Measurements from ENCODE around the gene TMPRSS15.

The TMPRSS15 gene

GRCh38 chr21:18424276-18424675 is 20.7 kb upstream of the TMPRSS15 start:
- no peak for TF ChIP-seq FOXK2 (IDR thresholded peaks at IDR 0.05)
- TF ChIP-seq FOXM1 (IDR thresholded peaks at IDR 0.05; ENCODE audit: borderline replicate concordance), result no peak
- TF ChIP-seq ZNF384 (IDR thresholded peaks at IDR 0.05), result no peak
- no peak for TF ChIP-seq NFRKB (IDR thresholded peaks at IDR 0.05)
- no peak for TF ChIP-seq FOXA1 (IDR thresholded peaks at IDR 0.05)
- TF ChIP-seq ELF4 (IDR thresholded peaks at IDR 0.05), result no peak
- no peak for TF ChIP-seq CTBP1 (IDR thresholded peaks at IDR 0.05; ENCODE audit: borderline replicate concordance)
- no peak for TF ChIP-seq TARDBP (IDR thresholded peaks at IDR 0.05)
- ChIA-PET POLR2A (no interaction called here), CTCF (no interaction called here)
- DNase-seq (ENCODE audit: extremely low spot score), result no peak

GRCh38 chr21:18417141-18417790 is 13.7 kb upstream of the TMPRSS15 start:
- ChIA-PET POLR2A (no interaction called here), CTCF (no interaction called here)
- TF ChIP-seq FOXA1 (IDR thresholded peaks at IDR 0.05) (no peak), ZNF384 (IDR thresholded peaks at IDR 0.05) (no peak), HDGF (IDR thresholded peaks at IDR 0.05; ENCODE audit: borderline replicate concordance) (no peak), NFRKB (IDR thresholded peaks at IDR 0.05) (no peak), LEF1 (IDR thresholded peaks at IDR 0.05; ENCODE audit: borderline replicate concordance) (no peak), ELF4 (IDR thresholded peaks at IDR 0.05) (no peak)
- DNase-seq (ENCODE audit: extremely low spot score), result no peak

GRCh38 chr21:18411565-18411964 is 8.0 kb upstream of the TMPRSS15 start:
- ChIA-PET CTCF (no interaction called here), POLR2A (no interaction called here)
- no peak for TF ChIP-seq LEF1 (IDR thresholded peaks at IDR 0.05; ENCODE audit: borderline replicate concordance)
- TF ChIP-seq FOXK2 (IDR thresholded peaks at IDR 0.05), result no peak
- no peak for TF ChIP-seq ARNT (IDR thresholded peaks at IDR 0.05)
- no peak for TF ChIP-seq FOXA1 (IDR thresholded peaks at IDR 0.05)
- no peak for TF ChIP-seq FOXM1 (IDR thresholded peaks at IDR 0.05; ENCODE audit: borderline replicate concordance)
- no peak for TF ChIP-seq SUZ12 (IDR thresholded peaks at IDR 0.05)
- no peak for TF ChIP-seq TARDBP (IDR thresholded peaks at IDR 0.05)
- no peak for TF ChIP-seq HDGF (IDR thresholded peaks at IDR 0.05; ENCODE audit: borderline replicate concordance)
- TF ChIP-seq NFRKB (IDR thresholded peaks at IDR 0.05), result no peak
- no peak for TF ChIP-seq L3MBTL2 (conservative IDR thresholded peaks at IDR 0.05)
- TF ChIP-seq BHLHE40 (IDR thresholded peaks at IDR 0.05; ENCODE audit: borderline replicate concordance), result no peak
- TF ChIP-seq SP1 (IDR thresholded peaks at IDR 0.05), result no peak
- no peak for TF ChIP-seq PKNOX1 (IDR thresholded peaks at IDR 0.05)
- TF ChIP-seq ELF4 (IDR thresholded peaks at IDR 0.05), result no peak
- TF ChIP-seq CTBP1 (IDR thresholded peaks at IDR 0.05; ENCODE audit: borderline replicate concordance), result no peak
- TF ChIP-seq ZNF384 (IDR thresholded peaks at IDR 0.05), result no peak
- no peak for DNase-seq (ENCODE audit: extremely low spot score)

DNA sequence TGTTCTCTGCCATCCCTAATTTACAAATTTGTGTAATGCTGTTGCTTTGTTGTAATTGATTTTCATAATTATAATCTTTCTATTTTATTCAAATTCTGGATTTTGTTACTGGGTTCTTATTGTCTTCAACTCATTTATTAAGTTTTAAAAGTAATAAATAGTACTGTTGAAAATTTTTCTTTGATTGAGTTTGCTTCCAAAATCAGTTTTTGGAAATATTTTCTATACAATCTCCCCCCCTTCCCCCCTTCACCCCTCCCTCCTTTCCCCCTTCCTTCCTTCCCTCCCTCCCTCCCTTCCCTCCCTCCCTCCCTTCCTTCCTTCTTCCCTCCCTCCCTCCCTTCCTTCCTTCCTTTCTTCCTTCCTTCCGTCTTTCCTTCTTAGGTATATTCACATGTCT is 6.0 kb upstream of the TMPRSS15 start:
- DNase-seq (ENCODE audit: extremely low spot score), result no peak
- ChIA-PET POLR2A (no interaction called here), CTCF (no interaction called here)
- no peak for TF ChIP-seq NFRKB (IDR thresholded peaks at IDR 0.05)
- TF ChIP-seq CTBP1 (IDR thresholded peaks at IDR 0.05; ENCODE audit: borderline replicate concordance), result no peak
- TF ChIP-seq ARNT (IDR thresholded peaks at IDR 0.05), result no peak
- no peak for TF ChIP-seq LEF1 (IDR thresholded peaks at IDR 0.05; ENCODE audit: borderline replicate concordance)
- no peak for TF ChIP-seq ZNF384 (IDR thresholded peaks at IDR 0.05)
- TF ChIP-seq FOXK2 (IDR thresholded peaks at IDR 0.05), result no peak
- TF ChIP-seq HDGF (IDR thresholded peaks at IDR 0.05; ENCODE audit: borderline replicate concordance), result no peak
- no peak for TF ChIP-seq TARDBP (IDR thresholded peaks at IDR 0.05)
- TF ChIP-seq FOXM1 (IDR thresholded peaks at IDR 0.05; ENCODE audit: borderline replicate concordance), result no peak
- no peak for TF ChIP-seq ELF4 (IDR thresholded peaks at IDR 0.05)
- TF ChIP-seq SP1 (IDR thresholded peaks at IDR 0.05), result no peak
- no peak for TF ChIP-seq FOXA1 (IDR thresholded peaks at IDR 0.05)
- TF ChIP-seq SUZ12 (IDR thresholded peaks at IDR 0.05), result no peak
- TF ChIP-seq PKNOX1 (IDR thresholded peaks at IDR 0.05), result no peak
- TF ChIP-seq BHLHE40 (IDR thresholded peaks at IDR 0.05; ENCODE audit: borderline replicate concordance), result no peak
- TF ChIP-seq L3MBTL2 (conservative IDR thresholded peaks at IDR 0.05), result no peak

GRCh38 chr21:18398843-18399242 is 4.7 kb downstream of the TMPRSS15 start:
- TF ChIP-seq SUZ12 (IDR thresholded peaks at IDR 0.05), result no peak
- no peak for TF ChIP-seq PKNOX1 (IDR thresholded peaks at IDR 0.05)
- no peak for TF ChIP-seq FOXK2 (IDR thresholded peaks at IDR 0.05)
- no peak for TF ChIP-seq ARNT (IDR thresholded peaks at IDR 0.05)
- no peak for TF ChIP-seq HDGF (IDR thresholded peaks at IDR 0.05; ENCODE audit: borderline replicate concordance)
- TF ChIP-seq SP1 (IDR thresholded peaks at IDR 0.05), result no peak
- no peak for TF ChIP-seq CTBP1 (IDR thresholded peaks at IDR 0.05; ENCODE audit: borderline replicate concordance)
- TF ChIP-seq TARDBP (IDR thresholded peaks at IDR 0.05), result no peak
- no peak for TF ChIP-seq FOXM1 (IDR thresholded peaks at IDR 0.05; ENCODE audit: borderline replicate concordance)
- no peak for TF ChIP-seq FOXA1 (IDR thresholded peaks at IDR 0.05)
- TF ChIP-seq BHLHE40 (IDR thresholded peaks at IDR 0.05; ENCODE audit: borderline replicate concordance), result no peak
- DNase-seq (ENCODE audit: extremely low spot score), result no peak
- POLR2A ChIA-PET, result no interaction called here
- CTCF ChIA-PET, result no interaction called here

GRCh38 chr21:18387994-18388393 is 15.6 kb downstream of the TMPRSS15 start:
- ChIA-PET POLR2A (no interaction called here), CTCF (interaction anchor here (0.8 kb wide), 1 partner anchor 797 kb away, joined by 3 read pairs; no protein-coding TSS in a partner anchor)
- TF ChIP-seq PKNOX1 (IDR thresholded peaks at IDR 0.05) (no peak), ELF4 (IDR thresholded peaks at IDR 0.05) (no peak), FOXM1 (IDR thresholded peaks at IDR 0.05; ENCODE audit: borderline replicate concordance) (no peak), ARNT (IDR thresholded peaks at IDR 0.05) (no peak), LEF1 (IDR thresholded peaks at IDR 0.05; ENCODE audit: borderline replicate concordance) (no peak), SP1 (IDR thresholded peaks at IDR 0.05) (no peak), ZNF384 (IDR thresholded peaks at IDR 0.05) (no peak), FOXK2 (IDR thresholded peaks at IDR 0.05) (no peak), TARDBP (IDR thresholded peaks at IDR 0.05) (no peak), L3MBTL2 (conservative IDR thresholded peaks at IDR 0.05) (no peak), HDGF (IDR thresholded peaks at IDR 0.05; ENCODE audit: borderline replicate concordance) (no peak), NFRKB (IDR thresholded peaks at IDR 0.05) (no peak), CTBP1 (IDR thresholded peaks at IDR 0.05; ENCODE audit: borderline replicate concordance) (no peak), BHLHE40 (IDR thresholded peaks at IDR 0.05; ENCODE audit: borderline replicate concordance) (no peak), FOXA1 (IDR thresholded peaks at IDR 0.05) (no peak), SUZ12 (IDR thresholded peaks at IDR 0.05) (no peak)
- DNase-seq (ENCODE audit: extremely low spot score), result no peak

Data from HEK293T (cell line).